ENCODE data around the gene RCOR1. TPM values are rescaled to one million over a fixed set of nuclear protein-coding genes. Genes with fewer than 3 reads are reported as not detected.

Gene RCOR1
- polyA plus RNA-seq, 1 donor (not counting 4 experiments of a cell fraction or from before 2014, with no cell fraction given): 27.0 TPM

GRCh38 chr14:102644523-102644922 is 52.1 kb downstream of the RCOR1 start:
- no peak overlapping the region for H3K4me3 ChIP-seq (ENCODE audit: control insufficient read depth in 2 of 3, extremely low read depth in 1 of 3, insufficient read depth in 2 of 3, low read depth in 1 of 3, low read length in 3 of 3)
- FAIRE-seq (no peak), DNase-seq (ENCODE audit: low read depth, low spot score) (no peak)
- no peak overlapping the region for H2AFZ ChIP-seq (ENCODE audit: control insufficient read depth, low read length)
- H3K36me3 ChIP-seq (ENCODE audit: control insufficient read depth in 2 of 2, extremely low read depth in 1 of 2, insufficient read depth in 2 of 2, low read length in 2 of 2): no peaks in the 10 kb centered on the region
- peaks cover 9% of the 10 kb centered on the region for H3K4me1 ChIP-seq (ENCODE audit: control insufficient read depth, extremely low read depth, insufficient read depth, low read length)
- peaks cover 93% of the 10 kb centered on the region for H3K79me2 ChIP-seq (ENCODE audit: control insufficient read depth, insufficient read depth, low read length)
- H3K27ac ChIP-seq (ENCODE audit: control insufficient read depth, insufficient read depth, low read length): no peak overlapping the region
- no peaks in the 10 kb centered on the region for H3K27me3 ChIP-seq (ENCODE audit: control insufficient read depth, extremely low read depth, insufficient read depth, low read length)
- peaks cover 10% of the 10 kb centered on the region for H4K20me1 ChIP-seq (ENCODE audit: control insufficient read depth, extremely low read depth, insufficient read depth, low read length)
- dilution Hi-C loops (cut with MboI; ENCODE audit: extremely low pct_ligation_motif_present, low sequenced_read_pairs): no loop called here
- peaks cover 2% of the 10 kb centered on the region for H3K9me1 ChIP-seq (ENCODE audit: control insufficient read depth, extremely low read depth, insufficient read depth, low read length)
- H3K4me2 ChIP-seq (ENCODE audit: control insufficient read depth, extremely low read depth, insufficient read depth, low read depth, low read length): no peak overlapping the region
- H3K9me3 ChIP-seq (ENCODE audit: control insufficient read depth, low read depth, low read length): no peaks in the 10 kb centered on the region
- TF ChIP-seq CTCF (optimal IDR thresholded peaks at IDR 0.05 in 1 of 3, IDR thresholded peaks at IDR 0.05 in 1 of 3, conservative IDR thresholded peaks at IDR 0.05 in 1 of 3; ENCODE audit: extremely low read depth in 1 of 3, insufficient read depth in 2 of 3, low read length in 3 of 3) (no peak), EZH2 (IDR thresholded peaks at IDR 0.05; ENCODE audit: low read length) (no peak)
- H3K9ac ChIP-seq (ENCODE audit: control insufficient read depth, extremely low read depth, insufficient read depth, low read length): no peak overlapping the region

- no peak overlapping the region for H3K27ac ChIP-seq (ENCODE audit: control insufficient read depth, insufficient read depth, low read length)
These were observed 53.4 kb downstream of the RCOR1 start for GRCh38 chr14:102645746-102646440.

More at GRCh38 chr14:102645746-102646440, 53.4 kb downstream of the RCOR1 start:
- TF ChIP-seq CTCF (optimal IDR thresholded peaks at IDR 0.05 in 1 of 3, IDR thresholded peaks at IDR 0.05 in 1 of 3, conservative IDR thresholded peaks at IDR 0.05 in 1 of 3; ENCODE audit: extremely low read depth in 1 of 3, insufficient read depth in 2 of 3, low read length in 3 of 3): no peak
- no peak for TF ChIP-seq EZH2 (IDR thresholded peaks at IDR 0.05; ENCODE audit: low read length)
- FAIRE-seq: no peak
- dilution Hi-C loops (cut with MboI; ENCODE audit: extremely low pct_ligation_motif_present, low sequenced_read_pairs): no loop called here
- H3K9me1 ChIP-seq (ENCODE audit: control insufficient read depth, extremely low read depth, insufficient read depth, low read length): peaks cover 2% of the 10 kb centered on the region
- H3K4me3 ChIP-seq (ENCODE audit: control insufficient read depth in 2 of 3, extremely low read depth in 1 of 3, insufficient read depth in 2 of 3, low read depth in 1 of 3, low read length in 3 of 3): no peak overlapping the region
- H3K36me3 ChIP-seq (ENCODE audit: control insufficient read depth in 2 of 2, extremely low read depth in 1 of 2, insufficient read depth in 2 of 2, low read length in 2 of 2): no peaks in the 10 kb centered on the region
- H3K79me2 ChIP-seq (ENCODE audit: control insufficient read depth, insufficient read depth, low read length): peaks cover 92% of the 10 kb centered on the region
- peaks cover 9% of the 10 kb centered on the region for H4K20me1 ChIP-seq (ENCODE audit: control insufficient read depth, extremely low read depth, insufficient read depth, low read length)
- H3K4me2 ChIP-seq (ENCODE audit: control insufficient read depth, extremely low read depth, insufficient read depth, low read depth, low read length): no peak overlapping the region
- peaks cover 9% of the 10 kb centered on the region for H3K4me1 ChIP-seq (ENCODE audit: control insufficient read depth, extremely low read depth, insufficient read depth, low read length)
- H2AFZ ChIP-seq (ENCODE audit: control insufficient read depth, low read length): no peak overlapping the region
- H3K27me3 ChIP-seq (ENCODE audit: control insufficient read depth, extremely low read depth, insufficient read depth, low read length): no peaks in the 10 kb centered on the region
- no peaks in the 10 kb centered on the region for H3K9me3 ChIP-seq (ENCODE audit: control insufficient read depth, low read depth, low read length)
- no peak overlapping the region for H3K9ac ChIP-seq (ENCODE audit: control insufficient read depth, extremely low read depth, insufficient read depth, low read length)
- DNase-seq (ENCODE audit: low read depth, low spot score): no peak

All from keratinocyte (primary cell).